B cell (primary cell): ENCODE measurements around the gene RC3H2. TPM values are rescaled to one million over a fixed set of nuclear protein-coding genes. Genes with fewer than 3 reads are reported as not detected.
A peak's percentile ranks its signal among the peaks of the same experiment; 100 is the strongest.
"Not testable (repeated sequence)": the region's sequence is repeated elsewhere in the genome, so short reads cannot be mapped to it uniquely, and the experiment has no call there.

Experiments used
- ATAC-seq: fragments of 200-7000 bp; cut with Tn5 transposase; one replicate; pipeline ENCODE4 v1.10.0; 2021; ENCODE audit warnings: low read depth, mild to moderate bottlenecking, moderate number of reproducible peaks, moderate library complexity
- CTCF ChIA-PET: fragments of 350-600 bp; sonication (Branson Sonifier 250); formaldehyde crosslinking; loops from one replicate; lab custom pipeline; 2021; ENCODE audit warnings: antibody characterized with exemption, inconsistent platforms; lab: Charles Lee
- POLR2A ChIA-PET: fragments of 350-600 bp; sonication (Branson Sonifier 250); formaldehyde crosslinking; loops from one replicate; lab custom pipeline; 2021; ENCODE audit warnings: antibody characterized with exemption; lab: Charles Lee
- DNase-seq: peaks from one replicate; pipeline ENCODE4 v3.0.0; 2013
- H2AFZ ChIP-seq: 2 replicates; pipeline ENCODE4 v1.6.1; 2012; ENCODE audit warnings: mild to moderate bottlenecking, low read depth, low read length; ENCODE audit not compliant: insufficient read depth, poor library complexity, severe bottlenecking
- H3K27ac ChIP-seq, 2 donors: 1 replicate in 1 of 2; 2 replicates in 1 of 2; pipeline ENCODE4 v1.5.1; 2012 to 2013; ENCODE audit warnings: low read length in 2 of 2, mild to moderate bottlenecking in 2 of 2, moderate library complexity in 1 of 2
- H3K27me3 ChIP-seq, 4 experiments: fragments of 200-600 bp in 1 of 4; sonication (generic) in 1 of 4; replicated peaks in 1 of 4; 1 replicate in 2 of 4; 2 replicates in 2 of 4; pipeline versions ENCODE4 v1.6.1 to v1.7.0; 2013 to 2016; ENCODE audit warnings: low read length in 3 of 4, mild to moderate bottlenecking in 2 of 4, mixed read lengths in 1 of 4, moderate library complexity in 1 of 4; ENCODE audit not compliant: insufficient read depth in 4 of 4, control insufficient read depth in 3 of 4; ENCODE audit errors: control extremely low read depth in 1 of 4
- H3K36me3 ChIP-seq, 2 experiments: replicated peaks in 1 of 2; 1 replicate in 1 of 2; 2 replicates in 1 of 2; pipeline versions ENCODE4 v1.6.1 to v1.7.1; 2013; ENCODE audit warnings: low read length in 1 of 2; ENCODE audit not compliant: insufficient read depth in 2 of 2, control insufficient read depth in 1 of 2; ENCODE audit errors: control extremely low read depth in 1 of 2, extremely low read depth in 1 of 2
- H3K4me1 ChIP-seq, 2 donors: fragments of 200-600 bp in 1 of 2; sonication (generic) in 1 of 2; 1 replicate in 1 of 2; 2 replicates in 1 of 2; pipeline versions ENCODE4 v1.5.1 to v1.6.1; 2013 to 2017; ENCODE audit warnings: low read length in 2 of 2; ENCODE audit not compliant: control insufficient read depth in 2 of 2, insufficient read depth in 2 of 2
- H3K4me2 ChIP-seq: replicated peaks from 2 replicates; pipeline ENCODE3; 2012; ENCODE audit warnings: mild to moderate bottlenecking, low read depth, low read length; ENCODE audit not compliant: poor library complexity, severe bottlenecking
- H3K4me3 ChIP-seq, 5 experiments: fragments of 200-600 bp in 1 of 5; sonication (generic) in 1 of 5; 1 replicate in 3 of 5; 2 replicates in 2 of 5; pipeline versions ENCODE4 v1.5.1 to v1.7.0; 2011 to 2016; ENCODE audit warnings: low read length in 4 of 5, mild to moderate bottlenecking in 4 of 5, low read depth in 2 of 5, control low read depth in 1 of 5, moderate library complexity in 1 of 5; ENCODE audit not compliant: insufficient read depth in 1 of 5; ENCODE audit errors: control extremely low read depth in 1 of 5, extremely low read depth in 1 of 5
- H3K79me2 ChIP-seq: fragments of 200-600 bp; sonication (generic); one replicate; pipeline ENCODE4 v1.6.0; 2016; ENCODE audit warnings: low read length; ENCODE audit not compliant: control insufficient read depth, insufficient read depth
- H3K9ac ChIP-seq: fragments of 200-600 bp; sonication (generic); 2 replicates; pipeline ENCODE4 v1.6.1; 2017; ENCODE audit warnings: mild to moderate bottlenecking, low read length, moderate library complexity
- H3K9me3 ChIP-seq, 3 donors: one replicate each; pipeline versions ENCODE4 v1.6.1 to v1.7.1; 2013; ENCODE audit warnings: low read length in 2 of 3; ENCODE audit not compliant: control insufficient read depth in 2 of 3, insufficient read depth in 1 of 3; ENCODE audit errors: control extremely low read depth in 1 of 3
- H4K20me1 ChIP-seq: 2 replicates; pipeline ENCODE4 v1.6.0; 2012; ENCODE audit warnings: mild to moderate bottlenecking, low read length; ENCODE audit not compliant: insufficient read depth, control insufficient read depth, poor library complexity, severe bottlenecking
- H3K27ac Mint-ChIP-seq: one replicate; pipeline ENCODE4 v1.8.0; 2021; ENCODE audit warnings: mixed read lengths
- H3K27me3 Mint-ChIP-seq: one replicate; pipeline ENCODE4 v1.8.0; 2021; ENCODE audit warnings: mixed read lengths
- H3K4me1 Mint-ChIP-seq: one replicate; pipeline ENCODE4 v1.8.0; 2021; ENCODE audit warnings: mixed read lengths
- H3K4me3 Mint-ChIP-seq: one replicate; pipeline ENCODE4 v1.8.0; 2021; ENCODE audit warnings: mixed read lengths
- H3K9me3 Mint-ChIP-seq: one replicate; pipeline ENCODE4 v1.8.0; 2022; ENCODE audit warnings: mixed read lengths; ENCODE audit not compliant: insufficient read depth
- CTCF ChIP-seq: fragments of 200-600 bp; IDR thresholded peaks from one replicate; pipeline ENCODE4 v1.8.0; 2022; ENCODE audit warnings: antibody characterized with exemption, mild to moderate bottlenecking
- EZH2 ChIP-seq: IDR thresholded peaks from 2 replicates; pipeline ENCODE4 v1.6.1; 2012; ENCODE audit warnings: borderline replicate concordance, low read depth, mild to moderate bottlenecking, moderate library complexity, low read length; ENCODE audit not compliant: insufficient read depth, poor library complexity, severe bottlenecking
- WGBS: methylation state at CpG from one replicate; pipeline ENCODE4 v1.1.5; 2013; ENCODE audit warnings: missing lambda C conversion rate; ENCODE audit not compliant: insufficient coverage; 5-methylcytosine and 5-hydroxymethylcytosine counted together
- intact Hi-C: fragments of 100-400 bp; cut with micrococcal nuclease; formaldehyde crosslinking; loops from one replicate; pipeline ENCODE4 v1.10.0; 2022
- polyA plus RNA-seq: library from polyadenylated mRNA; depleted of rRNA; stranded (reverse); fragments of >200 nt; gene quantifications from 2 replicates; pipeline ENCODE4 v1.2.3, GENCODE V29; 2012
- total RNA-seq, 2 donors: library from RNA; stranded (reverse); fragments of 120-200 nt in 1 of 2; gene quantifications; 1 replicate in 1 of 2; 2 replicates in 1 of 2; pipeline versions ENCODE4 v1.2.3 to v1.2.4, GENCODE V29; 2013 to 2022

Gene RC3H2
- total and polyA plus RNA-seq, 2 donors (not counting 1 experiment from before 2014, with no cell fraction given): 17.2 to 74.4 TPM

- H3K36me3 ChIP-seq: peaks cover 6 to 19% of the 10 kb centered on the region in 2 experiments
- H3K79me2 ChIP-seq: peaks cover 18% of the 10 kb centered on the region
- H4K20me1 ChIP-seq: no peaks in the 10 kb centered on the region
- ChIA-PET CTCF (interaction anchor here (0.9 to 2.3 kb wide), 8 partner anchors 8 to 79 kb away, joined by 3 to 14 read pairs (median 4); partner anchors contain the start of genes RABGAP1, RC3H2 and ZBTB26), POLR2A (interaction anchor here (0.5 to 2.7 kb wide), 10 partner anchors 8 to 1974 kb away, joined by 3 to 28 read pairs (median 6); partner anchors contain the start of genes PDCL, RABGAP1, RC3H2 and ZBTB26)
- H3K27me3 ChIP-seq: no peaks in the 10 kb centered on the region
- Mint-ChIP-seq H3K27ac (peak overlapping the region; percentile 97), H3K4me3 (peak overlapping the region; percentile 89), H3K9me3 (no peaks in the 10 kb centered on the region), H3K4me1 (peaks cover 25% of the 10 kb centered on the region), H3K27me3 (no peaks in the 10 kb centered on the region)
- no peak for ATAC-seq
- peak overlapping the region; percentile 81 for H3K27ac ChIP-seq
- H3K9me3 ChIP-seq: no peaks in the 10 kb centered on the region
- peak overlapping the region; percentile 77 for H3K4me2 ChIP-seq
- intact Hi-C loops: loop anchor here (1.0 kb wide), 1 partner anchor 28 kb away; no protein-coding TSS in a partner anchor
- DNase-seq: no peak
- H3K4me3 ChIP-seq: peak overlapping the region; percentile 68 to 92 (median 83)
- TF ChIP-seq CTCF (no peak), EZH2 (no peak)
- H3K4me1 ChIP-seq: peaks cover 13 to 16% of the 10 kb centered on the region in 2 donors
- WGBS: 2% methylated on average over 9 of the region's 9 CpGs
- H3K9ac ChIP-seq: peak overlapping the region; percentile 76
- peak overlapping the region; percentile 83 for H2AFZ ChIP-seq
These were observed 7.5 kb upstream of the RC3H2 start for GRCh38 chr9:122912671-122912963.

- not testable (repeated sequence) for H3K9ac ChIP-seq, H2AFZ ChIP-seq, H3K9me3 Mint-ChIP-seq, DNase-seq, H3K27me3 Mint-ChIP-seq, H3K27me3 ChIP-seq, H4K20me1 ChIP-seq, ATAC-seq, H3K4me3 Mint-ChIP-seq, H3K9me3 ChIP-seq, H3K27ac Mint-ChIP-seq, H3K27ac ChIP-seq, H3K4me2 ChIP-seq, H3K4me3 ChIP-seq
- H3K4me1 Mint-ChIP-seq: peaks cover 27% of the 10 kb centered on the region
- H3K79me2 ChIP-seq: peaks cover 54% of the 10 kb centered on the region
- CTCF ChIA-PET: interaction anchor here (1.5 kb wide), 1 partner anchor 85 kb away, joined by 4 read pairs; no protein-coding TSS in a partner anchor
- H3K4me1 ChIP-seq: peaks cover 17 to 23% of the 10 kb centered on the region in 2 donors
- WGBS: 100% methylated on average over 8 of the region's 16 CpGs
- intact Hi-C loops: loop anchor here (10.0 kb wide), 2 partner anchors 359 to 439 kb away; partner anchors contain the start of gene STRBP
- H3K36me3 ChIP-seq: peaks cover 0 to 13% of the 10 kb centered on the region in 2 experiments
- POLR2A ChIA-PET: interaction anchor here (2.9 kb wide), 1 partner anchor 7 kb away, joined by 28 read pairs; the partner anchor contains the start of gene ZBTB6
These were observed 963 bp upstream of the RC3H2 start for GRCh38 chr9:122906122-122906521.
